GM12878 (cell line): ENCODE results near the gene RPLP1. TPM values are rescaled to one million over a fixed set of nuclear protein-coding genes. Genes with fewer than 3 reads are reported as not detected.
A peak's percentile ranks its signal among the peaks of the same experiment; 100 is the strongest.

Experiments used
- ATAC-seq: fragments of 200-7000 bp; cut with Tn5 transposase; 3 replicates; pipeline ENCODE4 v1.9.1; 2020; ENCODE audit warnings: mild to moderate bottlenecking, moderate library complexity
- BruUV-seq: library from RNA; stranded (reverse); fragments of 400-500 nt; replicated peaks from 2 replicates; lab custom pipeline; 2021; lab: Mats Ljungman, UMichigan
- CTCF ChIA-PET: fragments of 300-600 bp; sonication (Branson Sonifier 250); formaldehyde crosslinking; extraction: SDS; loops from one replicate; lab custom pipeline; 2021; ENCODE audit warnings: inconsistent platforms; lab: Yijun Ruan, JAX
- POLR2A ChIA-PET: fragments of 350-600 bp; formaldehyde crosslinking; extraction: SDS; loops from one replicate; lab custom pipeline; 2021; ENCODE audit warnings: inconsistent platforms; lab: Charles Lee
- RAD21 ChIA-PET: fragments of 300-600 bp; sonication (Branson Sonifier 250); formaldehyde crosslinking; loops from one replicate; lab custom pipeline; 2023; ENCODE audit warnings: antibody characterized with exemption; ENCODE audit not compliant: unreplicated experiment; lab: Charles Lee
- SMC1A ChIA-PET: fragments of 300-600 bp; sonication (Branson Sonifier 250); formaldehyde crosslinking; loops from one replicate; lab custom pipeline; 2023; ENCODE audit not compliant: unreplicated experiment, uncharacterized antibody; lab: Charles Lee
- DNase-seq: peaks from one replicate; pipeline ENCODE4 v3.0.0-alpha.2; 2011; ENCODE audit warnings: low read depth, low spot score
- FAIRE-seq: peaks from 3 replicates; lab custom pipeline; 2011; peaks lifted over from hg19 to GRCh38; lab: Jason Lieb, UNC
- H2AFZ ChIP-seq: 2 replicates; pipeline ENCODE4 v1.6.0; 2011; ENCODE audit warnings: low read depth, low read length, control low read depth; ENCODE audit not compliant: control insufficient read depth
- H3K27ac ChIP-seq: 2 replicates; pipeline ENCODE4 v1.5.1; 2011; ENCODE audit warnings: control low read depth; ENCODE audit not compliant: control insufficient read depth, insufficient read depth
- H3K27me3 ChIP-seq, 2 experiments: replicated peaks in 1 of 2; 2 replicates each; pipeline versions ENCODE4 v1.6.0 to v1.6.1; 2011; ENCODE audit warnings: low read length in 1 of 2; ENCODE audit not compliant: control insufficient read depth in 2 of 2, insufficient read depth in 2 of 2
- H3K36me3 ChIP-seq, 2 experiments: 2 replicates each; pipeline ENCODE4 v1.5.1; 2011; ENCODE audit warnings: low read length in 1 of 2; ENCODE audit not compliant: control insufficient read depth in 2 of 2, insufficient read depth in 2 of 2
- H3K4me1 ChIP-seq: 2 replicates; pipeline ENCODE4 v1.6.1; 2011; ENCODE audit warnings: mild to moderate bottlenecking, low read length, moderate library complexity, mixed read lengths; ENCODE audit not compliant: control insufficient read depth, insufficient read depth
- H3K4me2 ChIP-seq: 2 replicates; pipeline ENCODE4 v1.6.0; 2011; ENCODE audit warnings: control low read depth; ENCODE audit not compliant: control insufficient read depth, insufficient read depth
- H3K4me3 ChIP-seq: fragments of 200-600 bp; sonication (generic); 2 replicates; pipeline ENCODE4 v1.5.1; 2016
- H3K79me2 ChIP-seq: 2 replicates; pipeline ENCODE4 v1.6.0; 2011; ENCODE audit warnings: low read length; ENCODE audit not compliant: control insufficient read depth, insufficient read depth
- H3K9ac ChIP-seq: 2 replicates; pipeline ENCODE4 v1.8.0; 2011; ENCODE audit warnings: low read length, control low read depth, mixed read lengths; ENCODE audit not compliant: control insufficient read depth, insufficient read depth
- H3K9me3 ChIP-seq: replicated peaks from 3 replicates; pipeline ENCODE4 v1.5.1; 2011; ENCODE audit warnings: mild to moderate bottlenecking, low read length; ENCODE audit not compliant: control insufficient read depth, insufficient read depth
- H4K20me1 ChIP-seq: 2 replicates; pipeline ENCODE4 v1.6.0; 2011; ENCODE audit not compliant: control insufficient read depth, insufficient read depth
- IKZF2 ChIP-seq, 2 experiments: fragments of 450-650 bp; IDR thresholded peaks; 2 replicates each; pipeline ENCODE4 v1.6.1; 2017; ENCODE audit warnings: mild to moderate bottlenecking in 2 of 2, moderate library complexity in 2 of 2
- KDM1A ChIP-seq: fragments of 200-600 bp; sonication (generic); IDR thresholded peaks from 2 replicates; pipeline ENCODE4 v1.6.1; 2016; ENCODE audit warnings: borderline replicate concordance
- MLLT1 ChIP-seq: fragments of 450-650 bp; IDR thresholded peaks from 2 replicates; pipeline ENCODE4 v1.6.1; 2016; ENCODE audit warnings: mild to moderate bottlenecking
- MXI1 ChIP-seq: fragments of 150-350 bp; IDR thresholded peaks from 2 replicates; pipeline ENCODE4 v1.6.1; 2011; ENCODE audit warnings: low read depth, mild to moderate bottlenecking, inconsistent platforms, low read length, improper control_type of control experiment
- MYC ChIP-seq: IDR thresholded peaks from 2 replicates; pipeline ENCODE4 v1.6.1; 2011; ENCODE audit warnings: mild to moderate bottlenecking, low read length, moderate library complexity, inconsistent platforms; ENCODE audit not compliant: insufficient read depth, insufficient replicate concordance, insufficient read length, severe bottlenecking
- PKNOX1 ChIP-seq: fragments of 450-650 bp; IDR thresholded peaks from 2 replicates; pipeline ENCODE4 v1.6.1; 2016; ENCODE audit warnings: mild to moderate bottlenecking
- RELA ChIP-seq: fragments of 450-650 bp; IDR thresholded peaks from 2 replicates; pipeline ENCODE4 v1.8.0; 2014; ENCODE audit warnings: borderline replicate concordance; ENCODE audit not compliant: partially characterized antibody
- REST ChIP-seq: IDR thresholded peaks from 2 replicates; pipeline ENCODE4 v1.6.1; 2012; ENCODE audit warnings: mild to moderate bottlenecking, low read depth, low read length
- RFX5 ChIP-seq: IDR thresholded peaks from 2 replicates; pipeline ENCODE4 v1.6.1; 2011; ENCODE audit warnings: low read depth, low read length, improper control_type of control experiment
- SREBF2 ChIP-seq: IDR thresholded peaks from 2 replicates; pipeline ENCODE4 v1.6.1; 2012; ENCODE audit warnings: mild to moderate bottlenecking, low read length
- SUZ12 ChIP-seq: fragments of 200-600 bp; sonication (generic); IDR thresholded peaks from one replicate; pipeline ENCODE4 v1.6.1; 2018; ENCODE audit warnings: antibody characterized with exemption, mild to moderate bottlenecking; ENCODE audit not compliant: unreplicated experiment
- WGBS: methylation state at CpG from one replicate; pipeline ENCODE4 v1.1.6; 2016; ENCODE audit warnings: low lambda C conversion rate; ENCODE audit not compliant: insufficient replicate concordance, insufficient coverage; ENCODE audit errors: missing lambda C conversion rate; 5-methylcytosine and 5-hydroxymethylcytosine counted together
- in situ Hi-C: fragments of 300-500 bp; cut with MboI; formaldehyde crosslinking; loops from 9 replicates; pipeline ENCODE4 v1.14.3; 2018; ENCODE audit warnings: mixed read lengths
- intact Hi-C: fragments of 100-400 bp; cut with micrococcal nuclease; formaldehyde crosslinking; loops from one replicate; pipeline ENCODE4 v1.14.2; 2022; ENCODE audit not compliant: unreplicated experiment
- polyA plus RNA-seq, 11 experiments: library from polyadenylated mRNA; depleted of rRNA in 4 of 11; unstranded in 6 of 11; stranded (reverse) in 5 of 11; fragments of >200 nt; fragmentation: Nextera tagmentation in 4 of 11; fragmentation: Illumina TruSeq in 1 of 11; extraction: Ambion mirVana in 4 of 11; extraction: Trizol in 1 of 11; gene quantifications; 1 replicate in 1 of 11; 2 replicates in 10 of 11; pipeline versions ENCODE4 v1.2.1 to v1.2.3, GENCODE V29; 2011 to 2016; ENCODE audit warnings: inconsistent platforms in 2 of 11, missing spikeins in 2 of 11, low read depth in 1 of 11
- total RNA-seq, 4 experiments: library from RNA; depleted of rRNA in 3 of 4; stranded (reverse); fragments of >200 nt in 3 of 4; fragmentation: Illumina TruSeq in 1 of 4; extraction: Trizol in 1 of 4; gene quantifications; 2 replicates each; pipeline versions ENCODE4 v1.2.1 to v1.2.3, GENCODE V29; 2013 to 2021

RPLP1 gene
- total and polyA plus RNA-seq, 10 of the 15 experiments (the other 5 are each of a cell fraction or from before 2014, with no cell fraction given) = 217 to 3,098 (median 1,664) TPM

GRCh38 chr15:69468241-69469121 is 15.9 kb downstream of the RPLP1 start:
- POLR2A ChIA-PET = interaction anchor here (1.2 kb wide), 1 partner anchor 16 kb away, joined by 3 read pairs; the partner anchor contains the start of gene RPLP1
- Histone ChIP-seq H3K79me2 (no peaks in the 10 kb centered on the region), H3K36me3 (no peaks in the 10 kb centered on the region), H3K4me1 (peaks cover 18% of the 10 kb centered on the region), H3K9me3 (no peaks in the 10 kb centered on the region), H3K4me3 (no peak overlapping the region), H3K9ac (no peak overlapping the region), H3K27me3 (no peaks in the 10 kb centered on the region), H3K4me2 (no peak overlapping the region), H3K27ac (no peak overlapping the region), H4K20me1 (no peaks in the 10 kb centered on the region), H2AFZ (peak overlapping the region; percentile 36)
- SMC1A ChIA-PET = interaction anchor here (1.4 to 2.7 kb wide), 2 partner anchors 13 to 1018 kb away, joined by 3 to 10 read pairs; no protein-coding TSS in a partner anchor
- no TSS peak for BruUV-seq
- DNase-seq (no peak), FAIRE-seq (peak; percentile 91), ATAC-seq (peak; percentile 95)
- WGBS = 38% methylated on average over 19 of the region's 19 CpGs
- RAD21 ChIA-PET = interaction anchor here (1.3 to 1.4 kb wide), 2 partner anchors 14 to 108 kb away, joined by 3 read pairs; no protein-coding TSS in a partner anchor
- CTCF ChIA-PET = interaction anchor here (0.5 to 1.8 kb wide), 4 partner anchors 10 to 992 kb away, joined by 3 to 4 read pairs (median 4); no protein-coding TSS in a partner anchor
- intact Hi-C loops (no loop called here), in situ Hi-C loops (loop anchor here (5.0 kb wide), 1 partner anchor 1019 kb away; no protein-coding TSS in a partner anchor)
- TF ChIP-seq REST = no peak
- no peak for TF ChIP-seq MYC
- TF ChIP-seq MXI1 = 0 out of 2 replicates have a peak, but pooled peaks have one; percentile 31
- TF ChIP-seq SREBF2 = no peak
- 0 out of 2 replicates have a peak, but pooled peaks have one; percentile 5 for TF ChIP-seq PKNOX1
- peak; percentile 77; the same call in 1 of the 2 replicates for TF ChIP-seq MLLT1
- TF ChIP-seq IKZF2 (IDR thresholded peaks at IDR 0.05) = peak; percentile 56 to 59
- TF ChIP-seq SUZ12 = no peak
- no peak for TF ChIP-seq RELA
- TF ChIP-seq KDM1A = no peak
- peak; percentile 60 for TF ChIP-seq RFX5
